ENCODE data around the gene SPR. TPM values are rescaled to one million over a fixed set of nuclear protein-coding genes. Genes with fewer than 3 reads are reported as not detected.

SPR gene
- total and polyA plus RNA-seq, 2 of the 13 experiments (the other 11 are each of a cell fraction or from before 2014, with no cell fraction given): 34.0 to 96.0 TPM

DNA sequence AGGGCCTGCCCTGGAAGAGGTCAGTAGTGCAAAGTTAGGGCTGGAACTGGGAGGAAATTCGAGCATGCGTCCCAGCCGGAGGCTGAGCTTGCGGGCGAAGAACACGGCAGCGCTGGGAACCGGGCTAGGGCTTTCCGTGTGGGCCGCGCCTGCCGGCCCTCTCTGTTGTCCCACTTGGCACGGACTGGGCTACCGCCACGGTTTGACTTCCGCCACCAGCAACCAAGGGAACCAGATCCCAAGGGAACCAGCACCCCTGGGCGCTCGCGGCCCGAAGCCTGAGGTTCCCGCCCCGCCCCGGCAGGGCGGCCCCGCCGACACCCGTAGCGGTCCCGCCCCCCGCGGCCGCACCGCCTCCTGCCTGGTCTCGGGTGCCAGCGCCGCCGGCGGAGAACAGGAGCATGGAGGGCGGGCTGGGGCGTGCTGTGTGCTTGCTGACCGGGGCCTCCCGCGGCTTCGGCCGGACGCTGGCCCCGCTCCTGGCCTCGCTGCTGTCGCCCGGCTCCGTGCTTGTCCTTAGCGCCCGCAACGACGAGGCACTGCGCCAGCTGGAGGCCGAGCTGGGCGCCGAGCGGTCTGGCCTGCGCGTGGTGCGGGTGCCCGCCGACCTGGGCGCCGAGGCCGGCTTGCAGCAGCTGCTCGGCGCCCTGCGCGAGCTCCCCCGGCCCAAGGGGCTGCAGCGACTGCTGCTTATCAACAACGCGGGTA is at the start of gene SPR (continued):
- TF ChIP-seq, protein P1, sequence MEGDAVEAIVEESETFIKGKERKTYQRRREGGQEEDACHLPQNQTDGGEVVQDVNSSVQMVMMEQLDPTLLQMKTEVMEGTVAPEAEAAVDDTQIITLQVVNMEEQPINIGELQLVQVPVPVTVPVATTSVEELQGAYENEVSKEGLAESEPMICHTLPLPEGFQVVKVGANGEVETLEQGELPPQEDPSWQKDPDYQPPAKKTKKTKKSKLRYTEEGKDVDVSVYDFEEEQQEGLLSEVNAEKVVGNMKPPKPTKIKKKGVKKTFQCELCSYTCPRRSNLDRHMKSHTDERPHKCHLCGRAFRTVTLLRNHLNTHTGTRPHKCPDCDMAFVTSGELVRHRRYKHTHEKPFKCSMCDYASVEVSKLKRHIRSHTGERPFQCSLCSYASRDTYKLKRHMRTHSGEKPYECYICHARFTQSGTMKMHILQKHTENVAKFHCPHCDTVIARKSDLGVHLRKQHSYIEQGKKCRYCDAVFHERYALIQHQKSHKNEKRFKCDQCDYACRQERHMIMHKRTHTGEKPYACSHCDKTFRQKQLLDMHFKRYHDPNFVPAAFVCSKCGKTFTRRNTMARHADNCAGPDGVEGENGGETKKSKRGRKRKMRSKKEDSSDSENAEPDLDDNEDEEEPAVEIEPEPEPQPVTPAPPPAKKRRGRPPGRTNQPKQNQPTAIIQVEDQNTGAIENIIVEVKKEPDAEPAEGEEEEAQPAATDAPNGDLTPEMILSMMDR (CRISPR knock-in tag; IDR thresholded peaks at IDR 0.05): peak; percentile 16; the same call in 1 of the 2 replicates
- TF ChIP-seq RELA (CRISPR knock-in tag; IDR thresholded peaks at IDR 0.05): 0 out of 2 replicates have a peak, but pooled peaks have one; percentile 59
- TF ChIP-seq CHCHD3 (CRISPR knock-in tag; IDR thresholded peaks at IDR 0.05): no peak
- peak; percentile 84; the same call in 1 of the 2 replicates for TF ChIP-seq ISX (CRISPR knock-in tag; conservative IDR thresholded peaks at IDR 0.05)
- TF ChIP-seq ZBTB2 (CRISPR knock-in tag; IDR thresholded peaks at IDR 0.05; ENCODE audit: low read depth): peak; percentile 75; the same call in 1 of the 2 replicates
- peak; percentile 82 for TF ChIP-seq ZNF547 (CRISPR knock-in tag; IDR thresholded peaks at IDR 0.05)
- peak; percentile 56 for TF ChIP-seq ZNF441 (CRISPR knock-in tag; IDR thresholded peaks at IDR 0.05; ENCODE audit: borderline replicate concordance)
- TF ChIP-seq, protein P2, sequence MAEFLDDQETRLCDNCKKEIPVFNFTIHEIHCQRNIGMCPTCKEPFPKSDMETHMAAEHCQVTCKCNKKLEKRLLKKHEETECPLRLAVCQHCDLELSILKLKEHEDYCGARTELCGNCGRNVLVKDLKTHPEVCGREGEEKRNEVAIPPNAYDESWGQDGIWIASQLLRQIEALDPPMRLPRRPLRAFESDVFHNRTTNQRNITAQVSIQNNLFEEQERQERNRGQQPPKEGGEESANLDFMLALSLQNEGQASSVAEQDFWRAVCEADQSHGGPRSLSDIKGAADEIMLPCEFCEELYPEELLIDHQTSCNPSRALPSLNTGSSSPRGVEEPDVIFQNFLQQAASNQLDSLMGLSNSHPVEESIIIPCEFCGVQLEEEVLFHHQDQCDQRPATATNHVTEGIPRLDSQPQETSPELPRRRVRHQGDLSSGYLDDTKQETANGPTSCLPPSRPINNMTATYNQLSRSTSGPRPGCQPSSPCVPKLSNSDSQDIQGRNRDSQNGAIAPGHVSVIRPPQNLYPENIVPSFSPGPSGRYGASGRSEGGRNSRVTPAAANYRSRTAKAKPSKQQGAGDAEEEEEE (CRISPR knock-in tag; IDR thresholded peaks at IDR 0.05; ENCODE audit: borderline replicate concordance): no peak
- no peak for TF ChIP-seq PLRG1 (conservative IDR thresholded peaks at IDR 0.05)
- peak; percentile 59 for TF ChIP-seq BRD4 (CRISPR knock-in tag; IDR thresholded peaks at IDR 0.05)
- TF ChIP-seq FOSL2 (CRISPR knock-in tag; IDR thresholded peaks at IDR 0.05): no peak
- TF ChIP-seq JUN (CRISPR knock-in tag; IDR thresholded peaks at IDR 0.05): 0 out of 2 replicates have a peak, but pooled peaks have one; percentile 49
- peak; percentile 11; the same call in 1 of the 2 replicates for TF ChIP-seq MEIS2 (CRISPR knock-in tag; IDR thresholded peaks at IDR 0.05)
- TF ChIP-seq RFX1 (IDR thresholded peaks at IDR 0.05): no peak
- no peak for TF ChIP-seq KAT2B (IDR thresholded peaks at IDR 0.05; ENCODE audit: borderline replicate concordance, low read depth, low read length)
- no peak; the same call in 1 of the 2 replicates for TF ChIP-seq ZFP36L1 (CRISPR knock-in tag; IDR thresholded peaks at IDR 0.05)
- no peak for TF ChIP-seq ZNF7 (CRISPR knock-in tag; IDR thresholded peaks at IDR 0.05)
- TF ChIP-seq ZKSCAN5 (CRISPR knock-in tag; IDR thresholded peaks at IDR 0.05): no peak
- no peak for TF ChIP-seq ZXDC (CRISPR knock-in tag; IDR thresholded peaks at IDR 0.05)
- TF ChIP-seq, protein P3, sequence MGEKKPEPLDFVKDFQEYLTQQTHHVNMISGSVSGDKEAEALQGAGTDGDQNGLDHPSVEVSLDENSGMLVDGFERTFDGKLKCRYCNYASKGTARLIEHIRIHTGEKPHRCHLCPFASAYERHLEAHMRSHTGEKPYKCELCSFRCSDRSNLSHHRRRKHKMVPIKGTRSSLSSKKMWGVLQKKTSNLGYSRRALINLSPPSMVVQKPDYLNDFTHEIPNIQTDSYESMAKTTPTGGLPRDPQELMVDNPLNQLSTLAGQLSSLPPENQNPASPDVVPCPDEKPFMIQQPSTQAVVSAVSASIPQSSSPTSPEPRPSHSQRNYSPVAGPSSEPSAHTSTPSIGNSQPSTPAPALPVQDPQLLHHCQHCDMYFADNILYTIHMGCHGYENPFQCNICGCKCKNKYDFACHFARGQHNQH (CRISPR knock-in tag; IDR thresholded peaks at IDR 0.05): no peak; the same call in 1 of the 2 replicates
- no peak; the same call in none of the 2 replicates for TF ChIP-seq AKAP8 (CRISPR knock-in tag; IDR thresholded peaks at IDR 0.05)
- TF ChIP-seq RBM22 (optimal IDR thresholded peaks at IDR 0.05; ENCODE audit: low read length): no peak
